ENCODE data around the gene NPEPL1. TPM values are rescaled to one million over a fixed set of nuclear protein-coding genes. Genes with fewer than 3 reads are reported as not detected.

The NPEPL1 gene
- total RNA-seq, 1 experiment from 2014 or later = 18.1 TPM

- CTCF ChIA-PET = no interaction called here
- peaks cover 7% of the 10 kb centered on the region for H3K36me3 Mint-ChIP-seq (ENCODE audit: insufficient read depth, unreplicated experiment)
- intact Hi-C loops (cut with micrococcal nuclease; ENCODE audit: unreplicated experiment) = no loop called here
- no peaks in the 10 kb centered on the region for H3K9me3 Mint-ChIP-seq (ENCODE audit: low read depth, unreplicated experiment)
- H3K4me3 Mint-ChIP-seq (ENCODE audit: low read depth, unreplicated experiment) = no peak overlapping the region
- peaks cover 49% of the 10 kb centered on the region for H3K27me3 Mint-ChIP-seq (ENCODE audit: unreplicated experiment)
- no peak for TF ChIP-seq CTCF (IDR thresholded peaks at IDR 0.05; ENCODE audit: unreplicated experiment)
- no peak for DNase-seq
- no peak overlapping the region for H3K27ac Mint-ChIP-seq (ENCODE audit: unreplicated experiment)
- no TSS peak for BruUV-seq (replicated peaks)
- no peaks in the 10 kb centered on the region for H3K4me1 Mint-ChIP-seq (ENCODE audit: low read depth, unreplicated experiment)
Measured at GRCh38 chr20:58718729-58719128, 26.1 kb downstream of the NPEPL1 start.

GRCh38 chr20:58719258-58719657, 26.7 kb downstream of the NPEPL1 start:
- TF ChIP-seq CTCF (IDR thresholded peaks at IDR 0.05; ENCODE audit: unreplicated experiment) = no peak
- H3K9me3 Mint-ChIP-seq (ENCODE audit: low read depth, unreplicated experiment) = no peaks in the 10 kb centered on the region

GRCh38 chr20:58719971-58720371, 27.4 kb downstream of the NPEPL1 start:
- H3K27ac Mint-ChIP-seq (ENCODE audit: unreplicated experiment) = no peak overlapping the region
- no peaks in the 10 kb centered on the region for H3K9me3 Mint-ChIP-seq (ENCODE audit: low read depth, unreplicated experiment)
- intact Hi-C loops (cut with micrococcal nuclease; ENCODE audit: unreplicated experiment) = no loop called here
- no peak for TF ChIP-seq CTCF (IDR thresholded peaks at IDR 0.05; ENCODE audit: unreplicated experiment)
- no peak for DNase-seq
- H3K4me3 Mint-ChIP-seq (ENCODE audit: low read depth, unreplicated experiment) = no peak overlapping the region
- CTCF ChIA-PET = no interaction called here
- H3K4me1 Mint-ChIP-seq (ENCODE audit: low read depth, unreplicated experiment) = no peaks in the 10 kb centered on the region
- H3K27me3 Mint-ChIP-seq (ENCODE audit: unreplicated experiment) = peaks cover 62% of the 10 kb centered on the region
- no TSS peak for BruUV-seq (replicated peaks)
- peaks cover 5% of the 10 kb centered on the region for H3K36me3 Mint-ChIP-seq (ENCODE audit: insufficient read depth, unreplicated experiment)

More at GRCh38 chr20:58719258-58719657, 26.7 kb downstream of the NPEPL1 start:
- H3K27ac Mint-ChIP-seq (ENCODE audit: unreplicated experiment) = no peak overlapping the region
- H3K27me3 Mint-ChIP-seq (ENCODE audit: unreplicated experiment) = peaks cover 55% of the 10 kb centered on the region
- CTCF ChIA-PET = no interaction called here
- intact Hi-C loops (cut with micrococcal nuclease; ENCODE audit: unreplicated experiment) = no loop called here
- no peak overlapping the region for H3K4me3 Mint-ChIP-seq (ENCODE audit: low read depth, unreplicated experiment)
- peaks cover 5% of the 10 kb centered on the region for H3K36me3 Mint-ChIP-seq (ENCODE audit: insufficient read depth, unreplicated experiment)
- H3K4me1 Mint-ChIP-seq (ENCODE audit: low read depth, unreplicated experiment) = no peaks in the 10 kb centered on the region
- BruUV-seq (replicated peaks) = no TSS peak
- no peak for DNase-seq

GRCh38 chr20:58720890-58721289, 28.3 kb downstream of the NPEPL1 start:
- DNase-seq = no peak
- Mint-ChIP-seq H3K27me3 (ENCODE audit: unreplicated experiment) (peaks cover 71% of the 10 kb centered on the region), H3K36me3 (ENCODE audit: insufficient read depth, unreplicated experiment) (peaks cover 5% of the 10 kb centered on the region), H3K27ac (ENCODE audit: unreplicated experiment) (no peak overlapping the region), H3K9me3 (ENCODE audit: low read depth, unreplicated experiment) (no peaks in the 10 kb centered on the region), H3K4me1 (ENCODE audit: low read depth, unreplicated experiment) (no peaks in the 10 kb centered on the region), H3K4me3 (ENCODE audit: low read depth, unreplicated experiment) (no peak overlapping the region)
- TF ChIP-seq CTCF (IDR thresholded peaks at IDR 0.05; ENCODE audit: unreplicated experiment) = no peak
- CTCF ChIA-PET = no interaction called here
- BruUV-seq (replicated peaks) = no TSS peak
- intact Hi-C loops (cut with micrococcal nuclease; ENCODE audit: unreplicated experiment) = no loop called here

All from Calu3 (cell line).